ENCODE measurements around the gene ZNF770. TPM values are rescaled to one million over a fixed set of nuclear protein-coding genes. Genes with fewer than 3 reads are reported as not detected.

The ZNF770 gene
- total and polyA plus RNA-seq, 2 of the 4 experiments (the other 2 are of a cell fraction) = 9.4 to 26.5 TPM

GRCh38 chr15:35007397-35007796 lies 19.3 kb upstream of the ZNF770 start:
- WGBS, 2 experiments (ENCODE audit: extremely low coverage in 2 of 2, insufficient read length in 1 of 2) = no CpG with 5 or more reads among the region's 2 CpGs
- Histone ChIP-seq H3K79me1 (ENCODE audit: low read depth in 1 of 2, low read length in 2 of 2) (no peaks in the 10 kb centered on the region), H4K91ac (ENCODE audit: insufficient read depth, low read depth, low read length) (no peak overlapping the region), H4K20me1 (ENCODE audit: insufficient read depth, low read length) (no peaks in the 10 kb centered on the region), H4K5ac (ENCODE audit: low read depth, low read length) (no peak overlapping the region), H3K4me2 (ENCODE audit: low read depth, low read length) (no peak overlapping the region), H3K14ac (replicated peaks; ENCODE audit: low read depth, low read length) (no peak overlapping the region), H3K9me3 (ENCODE audit: control insufficient read depth, insufficient read depth, low read length) (no peaks in the 10 kb centered on the region), H3K4me1 (ENCODE audit: control insufficient read depth, insufficient read depth, low read length) (no peaks in the 10 kb centered on the region), H2BK15ac (ENCODE audit: low read depth, low read length) (no peak overlapping the region), H4K8ac (ENCODE audit: low read depth in 2 of 2, low read length in 2 of 2) (no peak overlapping the region), H2BK5ac (ENCODE audit: low read depth, low read length, poor library complexity, severe bottlenecking) (no peak overlapping the region), H3K56ac (ENCODE audit: extremely low read depth, insufficient read depth, low read length) (no peak overlapping the region), H3K4me3 (ENCODE audit: insufficient read depth, low read depth, low read length) (no peak overlapping the region), H3K36me3 (ENCODE audit: control insufficient read depth, insufficient read depth, low read length) (no peaks in the 10 kb centered on the region), H3K4ac (ENCODE audit: low read depth, low read length) (no peak overlapping the region), H2AK5ac (ENCODE audit: low read depth, low read length) (no peak overlapping the region), H2AK9ac (replicated peaks; ENCODE audit: low read depth, low read length, poor library complexity) (no peak overlapping the region), H3K23ac (ENCODE audit: low read depth, low read length) (no peak overlapping the region), H3K27me3 (ENCODE audit: control insufficient read depth, insufficient read depth, low read length) (no peaks in the 10 kb centered on the region), H2BK20ac (ENCODE audit: low read depth, low read length) (no peak overlapping the region), H3K27ac (ENCODE audit: insufficient read depth, low read length) (no peak overlapping the region), H2BK120ac (ENCODE audit: low read depth, low read length) (no peak overlapping the region), H2AFZ (replicated peaks; ENCODE audit: low read length, poor library complexity) (no peak overlapping the region), H3K18ac (ENCODE audit: low read depth, low read length) (no peak overlapping the region), H3K9me1 (ENCODE audit: insufficient read depth, low read length) (no peaks in the 10 kb centered on the region), H3K9ac (ENCODE audit: low read depth, low read length) (no peak overlapping the region)
- ATAC-seq (ENCODE audit: low read depth) = no peak
- BruUV-seq (replicated peaks) = no TSS peak
- intact Hi-C loops (cut with micrococcal nuclease) (no loop called here), in situ Hi-C loops (cut with MboI; ENCODE audit: low sequenced_read_pairs) (no loop called here), dilution Hi-C loops (cut with HindIII; ENCODE audit: low sequenced_read_pairs, unreplicated experiment) (no loop called here)
- CTCF ChIA-PET = no interaction called here
- POLR2A ChIA-PET (ENCODE audit: unreplicated experiment) = interaction anchor here (0.6 kb wide), 1 partner anchor 385 kb away, joined by 3 read pairs; no protein-coding TSS in a partner anchor
- TF ChIP-seq BHLHE40 (IDR thresholded peaks at IDR 0.05; ENCODE audit: low read depth, low read length) = no peak
- TF ChIP-seq RCOR1 (IDR thresholded peaks at IDR 0.05; ENCODE audit: insufficient replicate concordance, low read length) = no peak
- TF ChIP-seq MAFK (IDR thresholded peaks at IDR 0.05; ENCODE audit: low read depth, low read length) = no peak
- TF ChIP-seq USF2 (IDR thresholded peaks at IDR 0.05; ENCODE audit: low read depth, low read length) = no peak
- TF ChIP-seq, protein P1, sequence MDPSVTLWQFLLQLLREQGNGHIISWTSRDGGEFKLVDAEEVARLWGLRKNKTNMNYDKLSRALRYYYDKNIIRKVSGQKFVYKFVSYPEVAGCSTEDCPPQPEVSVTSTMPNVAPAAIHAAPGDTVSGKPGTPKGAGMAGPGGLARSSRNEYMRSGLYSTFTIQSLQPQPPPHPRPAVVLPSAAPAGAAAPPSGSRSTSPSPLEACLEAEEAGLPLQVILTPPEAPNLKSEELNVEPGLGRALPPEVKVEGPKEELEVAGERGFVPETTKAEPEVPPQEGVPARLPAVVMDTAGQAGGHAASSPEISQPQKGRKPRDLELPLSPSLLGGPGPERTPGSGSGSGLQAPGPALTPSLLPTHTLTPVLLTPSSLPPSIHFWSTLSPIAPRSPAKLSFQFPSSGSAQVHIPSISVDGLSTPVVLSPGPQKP (IDR thresholded peaks at IDR 0.05; ENCODE audit: borderline replicate concordance, low read depth, low read length) = no peak
- TF ChIP-seq RFX5 (IDR thresholded peaks at IDR 0.05; ENCODE audit: low read depth, low read length) = no peak
- TF ChIP-seq RAD21 (IDR thresholded peaks at IDR 0.05; ENCODE audit: low read length) = no peak
- no peak for TF ChIP-seq SMC3 (IDR thresholded peaks at IDR 0.05; ENCODE audit: low read depth, low read length)
- TF ChIP-seq POLR2A (IDR thresholded peaks at IDR 0.05; ENCODE audit: low read depth, low read length) = no peak
- no peak for TF ChIP-seq FOS (IDR thresholded peaks at IDR 0.05; ENCODE audit: low read depth, low read length)
- DNase-seq = no peak
